Measurements from ENCODE around the gene TSPAN18. TPM values are rescaled to one million over a fixed set of nuclear protein-coding genes. Genes with fewer than 3 reads are reported as not detected.

Gene TSPAN18
- polyA plus RNA-seq, 4 donors = 53.1 to 61.4 (median 57.6) TPM

- no peak for DNase-seq (ENCODE audit: low read depth in 4 of 4, low spot score in 3 of 4)
These were observed 178.5 kb downstream of the TSPAN18 start for GRCh38 chr11:44905131-44905866.

- no peak for DNase-seq (ENCODE audit: low read depth in 4 of 4, low spot score in 3 of 4)
These were observed 179.9 kb downstream of the TSPAN18 start for GRCh38 chr11:44906649-44907048.

DNA sequence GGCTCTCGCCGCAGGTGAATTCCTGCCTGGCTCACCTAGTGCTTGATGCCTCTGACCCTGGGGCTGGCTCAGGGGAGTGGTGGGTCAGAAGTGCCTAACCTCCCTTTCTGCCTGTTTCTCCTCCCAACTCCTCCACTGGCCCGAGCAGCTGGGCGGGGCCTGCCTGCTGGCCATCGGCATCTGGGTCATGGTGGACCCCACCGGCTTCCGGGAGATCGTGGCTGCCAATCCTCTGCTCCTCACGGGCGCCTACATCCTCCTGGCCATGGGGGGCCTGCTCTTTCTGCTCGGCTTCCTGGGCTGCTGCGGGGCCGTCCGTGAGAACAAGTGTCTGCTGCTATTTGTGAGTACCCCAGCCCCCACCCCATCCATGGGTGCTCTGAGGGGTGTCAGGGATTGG lies 182.8 kb downstream of the TSPAN18 start:
- no peak for DNase-seq (ENCODE audit: low read depth in 4 of 4, low spot score in 3 of 4)

GRCh38 chr11:44910591-44910990 lies 183.8 kb downstream of the TSPAN18 start:
- no peak for DNase-seq (ENCODE audit: low read depth in 4 of 4, low spot score in 3 of 4)

DNA sequence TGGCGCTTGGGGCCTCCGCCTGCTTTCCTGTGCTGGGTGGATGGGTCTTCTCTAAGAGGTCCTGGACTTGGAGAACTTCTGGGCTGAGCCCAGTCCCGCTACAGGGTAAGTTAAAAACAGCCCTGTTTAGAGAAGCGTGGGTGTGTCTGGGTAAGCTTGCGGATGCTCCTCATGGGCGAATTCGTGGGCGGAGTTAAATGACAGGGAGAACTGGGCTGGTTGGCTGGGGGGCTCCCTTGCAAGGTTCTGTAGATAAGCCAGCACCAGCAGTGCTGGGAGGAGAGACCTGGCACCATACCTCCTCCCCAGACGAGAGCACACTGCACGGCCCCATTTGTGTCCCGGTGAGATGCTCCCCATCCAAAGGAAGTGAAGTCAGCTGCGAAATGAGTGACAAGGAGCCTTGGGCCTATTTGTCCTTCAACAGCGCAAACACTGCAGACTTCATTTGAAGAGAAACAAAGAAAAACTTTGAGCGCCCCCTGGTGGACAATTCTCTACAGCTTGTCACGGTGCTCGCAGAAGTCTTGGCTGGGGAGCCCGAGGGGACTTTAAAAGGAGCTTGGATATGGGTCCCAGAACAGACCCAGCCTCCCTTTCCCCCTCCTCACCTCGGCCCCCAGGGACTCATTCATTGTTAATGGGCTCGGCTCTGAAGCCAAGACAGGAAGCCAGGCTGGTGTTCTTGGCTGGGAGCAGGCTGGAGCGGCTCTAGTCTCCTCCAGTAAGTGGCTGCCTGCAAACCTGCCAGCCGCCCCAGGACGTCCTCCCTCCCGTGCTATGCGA lies 184.5 kb downstream of the TSPAN18 start:
- DNase-seq (ENCODE audit: low read depth in 4 of 4, low spot score in 3 of 4) = peak; percentile 81 to 87 (median 85)

DNA sequence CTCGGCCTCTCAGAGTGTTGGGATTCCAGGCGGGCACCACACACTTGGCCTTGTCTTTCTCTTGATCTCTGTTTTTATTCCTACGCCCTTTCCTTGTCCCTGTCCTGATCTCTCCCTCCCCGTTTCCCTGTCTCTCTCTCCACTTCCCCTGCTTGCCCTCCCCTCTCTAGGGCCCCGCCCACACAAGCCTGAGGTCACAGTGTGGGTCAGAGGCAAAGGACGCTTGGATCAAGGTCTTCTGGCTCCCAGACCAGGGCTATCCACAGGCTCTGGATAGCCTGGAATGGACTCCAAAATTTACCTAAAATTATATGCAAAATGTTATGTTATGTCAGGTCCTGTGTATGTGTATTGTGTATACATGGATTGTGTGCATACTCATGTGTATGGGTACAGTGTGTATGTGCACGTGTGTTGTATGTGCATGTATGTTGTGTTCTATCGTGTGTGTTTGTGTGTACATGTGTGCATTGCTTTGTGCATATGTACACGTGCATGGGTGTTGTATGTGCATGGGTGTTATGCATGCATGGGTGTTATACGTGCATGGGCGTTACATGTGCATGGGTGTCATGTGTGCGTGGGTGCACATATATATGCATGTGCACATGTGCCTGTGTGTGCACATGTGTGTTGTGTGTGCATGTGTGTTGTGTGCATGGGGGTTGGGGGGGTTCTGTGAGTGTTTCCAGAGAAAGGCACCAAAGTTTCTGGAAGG lies 185.7 kb downstream of the TSPAN18 start:
- DNase-seq (ENCODE audit: low read depth in 4 of 4, low spot score in 3 of 4) = no peak

DNA sequence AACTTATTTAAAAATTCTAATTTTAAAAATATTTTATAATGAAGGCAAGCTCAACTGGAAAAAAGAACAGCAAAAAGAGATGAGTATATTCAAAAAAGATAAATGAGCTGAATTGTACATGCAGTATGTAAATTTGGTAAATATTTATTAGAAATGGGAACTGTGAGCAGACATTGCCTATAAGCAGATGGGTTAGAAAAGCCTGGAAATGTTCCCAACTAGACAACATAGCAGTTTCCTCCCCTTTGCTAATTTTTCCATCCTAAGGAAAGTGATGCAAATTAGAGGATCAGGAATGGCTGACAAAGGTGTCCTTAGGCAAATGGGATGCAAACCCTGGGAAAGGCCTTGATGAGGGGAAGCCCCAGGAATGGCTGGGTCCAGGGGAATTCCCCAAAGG lies 186.7 kb downstream of the TSPAN18 start:
- no peak for DNase-seq (ENCODE audit: low read depth in 4 of 4, low spot score in 3 of 4)

- DNase-seq (ENCODE audit: low read depth in 4 of 4, low spot score in 3 of 4) = no peak
These were observed 187.3 kb downstream of the TSPAN18 start for GRCh38 chr11:44914105-44914504.

DNA sequence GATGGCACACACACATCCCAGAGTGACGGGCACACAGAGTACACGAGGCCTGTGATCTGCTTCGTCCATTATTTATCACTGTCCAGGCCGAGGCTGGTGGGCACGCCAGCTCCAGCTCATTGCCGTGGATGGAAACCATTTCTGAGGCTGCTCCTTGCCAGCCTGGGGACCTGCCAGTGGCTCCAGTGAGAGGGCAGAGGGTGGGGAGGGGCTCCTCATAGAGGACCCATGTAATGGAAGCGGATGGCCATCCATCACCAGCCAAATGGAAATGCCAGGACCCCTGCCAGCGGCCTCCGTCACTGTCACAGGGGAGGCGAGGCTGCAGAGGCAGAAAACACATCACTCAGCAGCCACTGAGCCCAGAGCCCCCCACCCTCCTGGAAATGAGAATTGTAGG lies 188.2 kb downstream of the TSPAN18 start:
- DNase-seq (ENCODE audit: low read depth in 4 of 4, low spot score in 3 of 4) = no peak

- no peak for DNase-seq (ENCODE audit: low read depth in 4 of 4, low spot score in 3 of 4)
These were observed 188.9 kb downstream of the TSPAN18 start for GRCh38 chr11:44915621-44916020.

DNA sequence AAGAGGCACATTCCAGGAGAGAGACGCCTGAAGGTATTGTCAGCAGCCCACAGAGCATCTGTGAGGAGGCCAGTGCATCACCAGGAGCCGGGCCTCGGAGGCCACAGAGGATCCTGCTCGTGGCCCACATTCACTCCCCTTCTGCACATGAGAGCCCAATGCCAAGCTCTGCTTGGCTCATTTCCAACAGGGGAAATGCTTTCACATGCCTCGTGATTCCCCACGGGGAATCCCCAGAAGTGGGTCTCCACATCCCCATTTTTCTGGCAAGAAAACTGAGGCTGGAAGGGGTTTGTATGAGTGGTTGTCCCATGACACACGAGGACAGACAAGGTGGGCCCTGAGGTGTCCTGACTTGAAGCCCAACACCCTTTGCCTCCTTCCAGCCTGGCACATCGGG lies 189.6 kb downstream of the TSPAN18 start:
- DNase-seq (ENCODE audit: low read depth in 4 of 4, low spot score in 3 of 4) = no peak

- no peak for DNase-seq (ENCODE audit: low read depth in 4 of 4, low spot score in 3 of 4)
These were observed 190.1 kb downstream of the TSPAN18 start for GRCh38 chr11:44916801-44917385.

- no peak for DNase-seq (ENCODE audit: low read depth in 4 of 4, low spot score in 3 of 4)
These were observed 191.0 kb downstream of the TSPAN18 start for GRCh38 chr11:44917741-44918140.

- no peak for DNase-seq (ENCODE audit: low read depth in 4 of 4, low spot score in 3 of 4)
These were observed 193.7 kb downstream of the TSPAN18 start for GRCh38 chr11:44920451-44920850.

- DNase-seq (ENCODE audit: low read depth in 4 of 4, low spot score in 3 of 4) = no peak
These were observed 196.4 kb downstream of the TSPAN18 start for GRCh38 chr11:44923115-44923514.

DNA sequence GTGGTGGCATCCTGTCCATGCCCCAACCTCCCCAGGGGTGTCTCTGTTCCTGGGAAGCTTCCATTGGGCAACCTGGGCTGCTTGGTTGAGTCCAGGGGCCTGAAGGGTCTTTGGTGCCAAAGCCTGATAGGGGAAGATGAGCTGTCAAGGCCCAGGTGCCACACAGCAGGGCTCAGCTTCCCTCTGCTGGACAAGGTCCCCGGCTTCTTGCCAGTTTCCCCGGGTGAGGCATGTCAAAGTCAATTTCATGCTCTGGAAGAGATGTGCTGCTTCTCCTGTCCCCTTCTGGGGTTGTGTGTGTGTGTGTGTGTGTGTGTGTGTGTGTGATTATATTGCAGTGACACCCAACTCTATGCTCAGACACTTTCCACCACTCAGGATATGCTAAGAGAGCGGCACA lies 197.0 kb downstream of the TSPAN18 start:
- DNase-seq (ENCODE audit: low read depth in 4 of 4, low spot score in 3 of 4) = no peak

GRCh38 chr11:44926036-44926435 lies 199.3 kb downstream of the TSPAN18 start:
- no peak for DNase-seq (ENCODE audit: low read depth in 4 of 4, low spot score in 3 of 4)

DNA sequence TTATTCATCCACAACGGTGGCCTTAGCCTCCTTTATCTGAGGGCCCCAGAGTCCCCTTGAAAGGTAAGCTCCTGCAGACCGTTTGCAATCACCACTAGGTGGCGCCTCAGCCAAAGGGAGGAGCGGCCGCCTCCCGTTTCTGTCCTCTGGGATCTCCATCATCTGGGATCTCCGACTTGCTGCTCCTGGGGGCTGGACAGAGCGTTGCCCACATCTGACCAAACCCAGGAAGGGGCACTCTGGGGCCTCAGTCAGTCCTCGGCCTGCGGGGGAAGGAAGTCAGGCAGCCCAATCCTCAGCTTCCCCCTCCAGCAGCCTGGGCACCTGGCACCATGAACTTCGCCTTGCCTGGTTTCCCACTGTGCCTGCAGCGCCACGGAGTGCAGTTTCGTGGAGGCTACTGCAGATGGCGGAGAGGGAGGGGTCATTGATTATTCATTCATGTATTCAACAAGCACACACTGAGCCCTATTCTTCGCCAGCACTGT lies 200.5 kb downstream of the TSPAN18 start:
- DNase-seq (ENCODE audit: low read depth in 4 of 4, low spot score in 3 of 4) = peak in 2 of 4 donors; percentile 53 to 66

GRCh38 chr11:44928144-44928543 lies 201.4 kb downstream of the TSPAN18 start:
- DNase-seq (ENCODE audit: low read depth in 4 of 4, low spot score in 3 of 4) = no peak

DNA sequence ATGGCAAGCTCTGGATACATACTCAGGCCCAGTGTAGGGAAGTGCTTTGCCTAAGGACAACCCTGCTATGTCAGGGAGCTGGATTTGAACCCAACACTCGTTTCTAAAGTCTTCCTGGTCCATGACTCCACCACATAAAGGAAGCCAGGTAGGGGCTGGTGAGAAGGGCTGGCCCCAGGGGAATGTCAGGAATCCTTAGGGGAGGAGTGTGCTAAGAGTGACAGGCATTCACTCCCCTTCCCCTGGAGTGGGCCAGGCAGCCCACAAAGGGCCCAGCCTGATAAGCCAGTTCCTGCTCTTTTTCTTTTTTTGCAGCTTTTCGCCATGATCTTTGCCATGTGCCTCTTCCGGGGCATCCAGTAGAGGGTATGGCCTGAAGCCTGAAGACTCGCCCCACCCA lies 202.1 kb downstream of the TSPAN18 start:
- DNase-seq (ENCODE audit: low read depth in 4 of 4, low spot score in 3 of 4) = no peak

Measured in right renal pelvis (tissue), 4 donors.